K562 (cell line): Measurements from ENCODE around the gene ZNF343. TPM values are rescaled to one million over a fixed set of nuclear protein-coding genes. Genes with fewer than 3 reads are reported as not detected.
"Not testable (repeated sequence)": the region's sequence is repeated elsewhere in the genome, so short reads cannot be mapped to it uniquely, and the experiment has no call there.

Experiments
- ATAC-seq: fragments of 200-7000 bp; cut with Tn5 transposase; 3 replicates; pipeline ENCODE4 v1.9.1; 2020; ENCODE audit warnings: moderate library complexity
- BruUV-seq: library from RNA; stranded (reverse); fragments of 400-500 nt; replicated peaks from 2 replicates; lab custom pipeline; 2021; lab: Mats Ljungman, UMichigan
- CTCF ChIA-PET: fragments of 300-600 bp; formaldehyde crosslinking; extraction: SDS; loops from one replicate; lab custom pipeline; 2021; ENCODE audit warnings: low intra/inter-chr PET ratio; lab: Yijun Ruan, JAX
- POLR2A ChIA-PET: fragments of 300-600, 350-650 bp; sonication (Branson Sonifier 250); formaldehyde crosslinking; extraction: SDS; loops from one replicate; lab custom pipeline; 2021; ENCODE audit warnings: antibody characterized with exemption, inconsistent platforms; lab: Yijun Ruan, JAX
- DNase-seq, 4 experiments: peaks; one replicate each; pipeline versions ENCODE4 v3.0.0 to v3.0.0-alpha.2; 2011 to 2018; ENCODE audit warnings: low spot score in 3 of 4, mixed read lengths in 3 of 4; ENCODE audit errors: extremely low read depth in 1 of 4
- FAIRE-seq: peaks from 2 replicates; lab custom pipeline; 2011; peaks lifted over from hg19 to GRCh38; lab: Jason Lieb, UNC
- H2AFZ ChIP-seq: 2 replicates; pipeline ENCODE4 v1.6.0; 2011; ENCODE audit warnings: low read depth, low read length, control low read depth, inconsistent platforms
- H3K27ac ChIP-seq: fragments of 200-600 bp; 3 replicates; pipeline ENCODE4 v1.8.0; 2011; ENCODE audit warnings: low read depth, mild to moderate bottlenecking, control low read depth, inconsistent platforms, low read length, moderate library complexity, mixed read lengths; ENCODE audit errors: extremely low read depth
- H3K27me3 ChIP-seq, 2 experiments: fragments of 300-600 bp in 1 of 2; 2 replicates in 1 of 2; 3 replicates in 1 of 2; pipeline versions ENCODE4 v1.6.0 to v1.8.0; 2011; ENCODE audit warnings: inconsistent platforms in 2 of 2, low read length in 2 of 2, mild to moderate bottlenecking in 1 of 2, mixed read lengths in 1 of 2, moderate library complexity in 1 of 2; ENCODE audit not compliant: control insufficient read depth in 2 of 2, insufficient read depth in 2 of 2
- H3K36me3 ChIP-seq: fragments of 300-600 bp; 3 replicates; pipeline ENCODE4 v1.8.0; 2011; ENCODE audit warnings: mild to moderate bottlenecking, low read length, inconsistent platforms; ENCODE audit not compliant: control insufficient read depth, insufficient read depth
- H3K4me1 ChIP-seq, 2 experiments: fragments of 200-600 bp in 1 of 2; replicated peaks in 1 of 2; 2 replicates in 1 of 2; 3 replicates in 1 of 2; pipeline versions ENCODE4 v1.5.1 to v1.8.0; 2011; ENCODE audit warnings: inconsistent platforms in 2 of 2, low read length in 2 of 2, mild to moderate bottlenecking in 1 of 2, mixed read lengths in 1 of 2, moderate library complexity in 1 of 2; ENCODE audit not compliant: control insufficient read depth in 2 of 2, insufficient read depth in 2 of 2
- H3K4me2 ChIP-seq: 2 replicates; pipeline ENCODE4 v1.6.1; 2011; ENCODE audit warnings: low read length, control low read depth, inconsistent platforms, mixed read lengths; ENCODE audit not compliant: insufficient read depth
- H3K4me3 ChIP-seq: fragments of 200-600 bp; sonication (generic), shearing (Covaris generic); 2 replicates; pipeline ENCODE4 v1.5.1; 2016; ENCODE audit warnings: control low read depth, inconsistent platforms
- H3K79me2 ChIP-seq: fragments of 200-600 bp; 3 replicates; pipeline ENCODE4 v1.8.0; 2011; ENCODE audit warnings: low read length, inconsistent platforms; ENCODE audit not compliant: control insufficient read depth, insufficient read depth
- H3K9ac ChIP-seq, 2 experiments: 2 replicates each; pipeline versions ENCODE4 v1.6.0 to v1.6.1; 2011; ENCODE audit warnings: low read depth in 2 of 2, low read length in 2 of 2, control low read depth in 1 of 2, inconsistent platforms in 1 of 2, mild to moderate bottlenecking in 1 of 2, mixed read lengths in 1 of 2; ENCODE audit not compliant: insufficient read depth in 1 of 2
- H3K9me1 ChIP-seq: one replicate; pipeline ENCODE4 v1.6.0; 2011; ENCODE audit warnings: inconsistent platforms, mild to moderate bottlenecking, low read length, moderate library complexity; ENCODE audit not compliant: control insufficient read depth, insufficient read depth
- H3K9me3 ChIP-seq: replicated peaks from 2 replicates; pipeline ENCODE4 v1.5.1; 2011; ENCODE audit warnings: low read depth, low read length, inconsistent platforms; ENCODE audit not compliant: control insufficient read depth, insufficient read depth
- H4K20me1 ChIP-seq: replicated peaks from 2 replicates; pipeline ENCODE4 v1.6.1; 2011; ENCODE audit warnings: low read length, inconsistent platforms, mixed read lengths; ENCODE audit not compliant: control insufficient read depth, insufficient read depth
- PRPF4 ChIP-seq: fragments of 200-400 bp; formaldehyde crosslinking; IDR thresholded peaks from one replicate; pipeline ENCODE4 v1.6.1; 2017; ENCODE audit warnings: low read length, low read depth, mild to moderate bottlenecking; ENCODE audit not compliant: insufficient read depth, poor library complexity, severe bottlenecking
- WGBS: fragments of 100-300 bp; shearing (Covaris generic); methylation state at CpG from one replicate; pipeline ENCODE4 v1.1.6; 2016; ENCODE audit warnings: low coverage, mixed read lengths; ENCODE audit not compliant: insufficient coverage; ENCODE audit errors: missing lambda C conversion rate; 5-methylcytosine and 5-hydroxymethylcytosine counted together
- in situ Hi-C: fragments of 300-500 bp; cut with MboI; formaldehyde crosslinking; loops from 4 replicates; pipeline ENCODE4 v1.15.0; 2018; ENCODE audit warnings: inconsistent platforms, mixed read lengths
- intact Hi-C: fragments of 100-400 bp; cut with micrococcal nuclease; formaldehyde crosslinking; loops from 2 replicates; pipeline ENCODE4 v1.14.2; 2022
- polyA plus RNA-seq, 8 experiments: library from polyadenylated mRNA; depleted of rRNA in 4 of 8; stranded (reverse) in 5 of 8; unstranded in 3 of 8; fragments of >200 nt; fragmentation: Nextera tagmentation in 2 of 8; fragmentation: Illumina TruSeq in 1 of 8; extraction: Ambion mirVana in 2 of 8; extraction: Trizol in 1 of 8; gene quantifications; 2 replicates each; pipeline versions ENCODE4 v1.2.1 to v1.2.3, GENCODE V29; 2011 to 2014; ENCODE audit warnings: inconsistent platforms in 1 of 8, missing spikeins in 1 of 8
- total RNA-seq, 7 experiments: library from RNA; depleted of rRNA in 6 of 7; stranded (reverse); fragments of >200 nt in 6 of 7; fragmentation: Illumina TruSeq in 2 of 7; extraction: Trizol in 2 of 7; gene quantifications; 2 replicates each; pipeline versions ENCODE4 v1.2.1 to v1.2.3, GENCODE V29; 2011 to 2021; ENCODE audit warnings: low replicate concordance in 1 of 7
- TF ChIP-seq, protein P1 (sequence below): sonication (generic); formaldehyde crosslinking; IDR thresholded peaks from 2 replicates; pipeline ENCODE4 v1.8.1; 2023; ENCODE audit warnings: mild to moderate bottlenecking, missing genetic modification reagents

Gene ZNF343
- total and polyA plus RNA-seq, 9 of the 15 experiments (the other 6 are each of a cell fraction or from before 2014, with no cell fraction given): 1.4 to 9.8 (median 6.4) TPM

DNA sequence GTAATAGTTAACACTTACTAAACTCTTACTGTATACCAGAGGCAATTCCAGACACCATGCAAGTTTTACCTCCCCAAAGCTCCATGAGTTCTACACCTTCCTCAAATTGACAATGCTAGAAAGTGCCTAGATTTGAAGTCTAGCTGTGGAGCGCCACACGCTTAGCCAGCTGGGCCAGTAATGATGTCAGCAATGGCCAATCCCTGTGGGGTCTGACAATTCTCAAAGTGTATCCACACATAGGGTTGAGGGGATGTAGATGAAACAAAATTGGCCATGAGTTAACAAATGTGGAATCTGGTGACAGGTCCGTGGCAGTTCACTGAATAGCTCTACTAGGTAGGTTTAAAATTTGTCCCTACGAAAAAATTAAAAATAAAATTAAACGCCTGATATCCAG lies 1.3 kb downstream of the ZNF343 start:
- in situ Hi-C loops: no loop called here
- Histone ChIP-seq H3K79me2 (peaks cover 19% of the 10 kb centered on the region), H3K27ac (peak overlapping the region; percentile 94; the same call in 1 of the 3 replicates), H3K27me3 (no peaks in the 10 kb centered on the region), H3K4me2 (peak overlapping the region; percentile 85), H3K9me1 (no peaks in the 10 kb centered on the region), H2AFZ (no peak overlapping the region), H3K36me3 (no peaks in the 10 kb centered on the region), H3K4me3 (peak overlapping the region; percentile 74; the same call in 1 of the 2 replicates), H3K9ac (peak overlapping the region; percentile 87 to 94; a peak in 3 of 4 replicates), H3K9me3 (no peaks in the 10 kb centered on the region), H3K4me1 (peaks cover 9 to 16% of the 10 kb centered on the region in 2 experiments; a peak in 4 of 5 replicates), H4K20me1 (no peaks in the 10 kb centered on the region)
- DNase-seq (no peak), FAIRE-seq (peak; percentile 15), ATAC-seq (no peak)
- TF ChIP-seq PRPF4: no peak
- TF ChIP-seq, protein P1, sequence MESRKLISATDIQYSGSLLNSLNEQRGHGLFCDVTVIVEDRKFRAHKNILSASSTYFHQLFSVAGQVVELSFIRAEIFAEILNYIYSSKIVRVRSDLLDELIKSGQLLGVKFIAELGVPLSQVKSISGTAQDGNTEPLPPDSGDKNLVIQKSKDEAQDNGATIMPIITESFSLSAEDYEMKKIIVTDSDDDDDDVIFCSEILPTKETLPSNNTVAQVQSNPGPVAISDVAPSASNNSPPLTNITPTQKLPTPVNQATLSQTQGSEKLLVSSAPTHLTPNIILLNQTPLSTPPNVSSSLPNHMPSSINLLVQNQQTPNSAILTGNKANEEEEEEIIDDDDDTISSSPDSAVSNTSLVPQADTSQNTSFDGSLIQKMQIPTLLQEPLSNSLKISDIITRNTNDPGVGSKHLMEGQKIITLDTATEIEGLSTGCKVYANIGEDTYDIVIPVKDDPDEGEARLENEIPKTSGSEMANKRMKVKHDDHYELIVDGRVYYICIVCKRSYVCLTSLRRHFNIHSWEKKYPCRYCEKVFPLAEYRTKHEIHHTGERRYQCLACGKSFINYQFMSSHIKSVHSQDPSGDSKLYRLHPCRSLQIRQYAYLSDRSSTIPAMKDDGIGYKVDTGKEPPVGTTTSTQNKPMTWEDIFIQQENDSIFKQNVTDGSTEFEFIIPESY (CRISPR knock-in tag): peak; percentile 93
- CTCF ChIA-PET: no interaction called here
- BruUV-seq: no TSS peak
- POLR2A ChIA-PET: interaction anchor here (0.6 to 1.5 kb wide), 5 partner anchors 15 to 1386 kb away, joined by 3 to 7 read pairs (median 4); no protein-coding TSS in a partner anchor
- intact Hi-C loops: no loop called here
- WGBS: 36% methylated on average over 5 of the region's 5 CpGs

DNA sequence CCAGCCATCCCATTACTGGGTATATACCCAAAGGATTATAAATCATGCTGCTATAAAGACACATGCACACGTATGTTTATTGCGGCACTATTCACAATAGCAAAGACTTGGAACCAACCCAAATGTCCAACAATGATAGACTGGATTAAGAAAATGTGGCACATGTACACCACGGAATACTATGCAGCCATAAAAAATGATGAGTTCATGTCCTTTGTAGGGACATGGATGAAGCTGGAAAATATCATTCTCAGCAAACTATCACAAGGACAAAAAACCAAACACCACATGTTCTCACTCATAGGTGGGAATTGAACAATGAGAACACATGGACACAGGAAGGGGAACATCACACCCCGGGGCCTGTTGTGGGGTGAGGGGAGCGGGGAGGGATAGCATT lies 2.3 kb downstream of the ZNF343 start:
- DNase-seq, in situ Hi-C loops, BruUV-seq, H3K9ac ChIP-seq, intact Hi-C loops, POLR2A ChIA-PET, FAIRE-seq, H3K27me3 ChIP-seq, H3K9me1 ChIP-seq, H3K4me2 ChIP-seq, H4K20me1 ChIP-seq, H3K9me3 ChIP-seq, H3K36me3 ChIP-seq, H3K27ac ChIP-seq, CTCF ChIA-PET, H2AFZ ChIP-seq, ATAC-seq, H3K4me3 ChIP-seq: not testable (repeated sequence)
- peaks cover 9 to 16% of the 10 kb centered on the region in 2 experiments; a peak in 4 of 5 replicates for H3K4me1 ChIP-seq
- WGBS: no CpG with 5 or more reads among the region's 5 CpGs
- H3K79me2 ChIP-seq: peaks cover 19% of the 10 kb centered on the region
